ENCODE results near the gene FADS6.

The FADS6 gene

GRCh38 chr17:74868251-74868907 is 25.1 kb downstream of the FADS6 start:
- no peak overlapping the region for H3K4me3 ChIP-seq (replicated peaks; ENCODE audit: low read depth, low read length)
- TF ChIP-seq CTCF (IDR thresholded peaks at IDR 0.05; ENCODE audit: low read length, missing control alignments): no peak
- peak; percentile 10 for DNase-seq (ENCODE audit: low read depth)

- no peak for DNase-seq (ENCODE audit: low read depth)
- TF ChIP-seq CTCF (IDR thresholded peaks at IDR 0.05; ENCODE audit: low read length, missing control alignments): no peak
- no peak overlapping the region for H3K4me3 ChIP-seq (replicated peaks; ENCODE audit: low read depth, low read length)
These were observed 27.1 kb downstream of the FADS6 start for GRCh38 chr17:74866198-74866835.

GRCh38 chr17:74865504-74866197 is 27.8 kb downstream of the FADS6 start:
- DNase-seq (ENCODE audit: low read depth): no peak
- H3K4me3 ChIP-seq (replicated peaks; ENCODE audit: low read depth, low read length): no peak overlapping the region
- no peak for TF ChIP-seq CTCF (IDR thresholded peaks at IDR 0.05; ENCODE audit: low read length, missing control alignments)

GRCh38 chr17:74864866-74865395 is 28.5 kb downstream of the FADS6 start:
- no peak overlapping the region for H3K4me3 ChIP-seq (replicated peaks; ENCODE audit: low read depth, low read length)
- peak; percentile 69 for DNase-seq (ENCODE audit: low read depth)
- peak; percentile 93 for TF ChIP-seq CTCF (IDR thresholded peaks at IDR 0.05; ENCODE audit: low read length, missing control alignments)

GRCh38 chr17:74864297-74864865 is 29.1 kb downstream of the FADS6 start:
- no peak for TF ChIP-seq CTCF (IDR thresholded peaks at IDR 0.05; ENCODE audit: low read length, missing control alignments)
- H3K4me3 ChIP-seq (replicated peaks; ENCODE audit: low read depth, low read length): no peak overlapping the region
- DNase-seq (ENCODE audit: low read depth): no peak

GRCh38 chr17:74863420-74864296 is 29.8 kb downstream of the FADS6 start:
- no peak for TF ChIP-seq CTCF (IDR thresholded peaks at IDR 0.05; ENCODE audit: low read length, missing control alignments)
- no peak overlapping the region for H3K4me3 ChIP-seq (replicated peaks; ENCODE audit: low read depth, low read length)
- no peak for DNase-seq (ENCODE audit: low read depth)

Measured in fibroblast of pulmonary artery (primary cell).